ES-I3 (cell line): Measurements from ENCODE around the gene IQGAP3.

Experiments used
- H3K36me3 ChIP-seq: 2 replicates; pipeline ENCODE4 v1.6.1; 2013; ENCODE audit warnings: mild to moderate bottlenecking, low read length, control low read depth, moderate library complexity; ENCODE audit not compliant: insufficient read depth
- H3K4me1 ChIP-seq: 2 replicates; pipeline ENCODE4 v1.6.1; 2013; ENCODE audit warnings: mild to moderate bottlenecking, control low read depth, low read length; ENCODE audit not compliant: insufficient read depth
- H3K9ac ChIP-seq: 2 replicates; pipeline ENCODE4 v1.6.1; 2013; ENCODE audit warnings: low read depth, mild to moderate bottlenecking, low read length, moderate library complexity
- H3K9me3 ChIP-seq: 2 replicates; pipeline ENCODE4 v1.6.1; 2013; ENCODE audit warnings: mild to moderate bottlenecking, low read length, moderate library complexity; ENCODE audit not compliant: control insufficient read depth, insufficient read depth

The IQGAP3 gene

GRCh38 chr1:156480411-156481192 lies 91.8 kb downstream of the IQGAP3 start:
- Histone ChIP-seq H3K36me3 (peaks cover 5% of the 10 kb centered on the region), H3K9me3 (no peaks in the 10 kb centered on the region), H3K4me1 (peaks cover 26% of the 10 kb centered on the region), H3K9ac (no peak overlapping the region)

DNA sequence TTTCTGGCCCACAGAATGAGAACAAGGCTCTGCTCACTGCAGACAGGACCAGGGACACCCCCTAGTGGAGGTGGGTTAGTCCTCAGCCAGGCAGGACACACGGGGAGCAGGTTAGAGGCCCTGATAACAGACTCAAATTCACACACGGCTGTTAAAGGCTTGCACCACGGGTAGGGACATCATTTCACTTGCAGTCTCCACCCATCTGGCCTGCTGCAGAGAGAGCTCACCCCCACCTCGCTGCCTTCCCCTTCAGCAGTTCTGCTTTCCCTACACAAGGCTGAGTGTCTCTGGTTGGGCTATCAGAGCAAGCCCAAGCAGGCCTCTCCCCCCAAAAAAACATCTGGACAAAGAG lies 92.4 kb downstream of the IQGAP3 start:
- Histone ChIP-seq H3K9ac (no peak overlapping the region), H3K9me3 (no peaks in the 10 kb centered on the region), H3K36me3 (peaks cover 5% of the 10 kb centered on the region), H3K4me1 (peaks cover 26% of the 10 kb centered on the region)

DNA sequence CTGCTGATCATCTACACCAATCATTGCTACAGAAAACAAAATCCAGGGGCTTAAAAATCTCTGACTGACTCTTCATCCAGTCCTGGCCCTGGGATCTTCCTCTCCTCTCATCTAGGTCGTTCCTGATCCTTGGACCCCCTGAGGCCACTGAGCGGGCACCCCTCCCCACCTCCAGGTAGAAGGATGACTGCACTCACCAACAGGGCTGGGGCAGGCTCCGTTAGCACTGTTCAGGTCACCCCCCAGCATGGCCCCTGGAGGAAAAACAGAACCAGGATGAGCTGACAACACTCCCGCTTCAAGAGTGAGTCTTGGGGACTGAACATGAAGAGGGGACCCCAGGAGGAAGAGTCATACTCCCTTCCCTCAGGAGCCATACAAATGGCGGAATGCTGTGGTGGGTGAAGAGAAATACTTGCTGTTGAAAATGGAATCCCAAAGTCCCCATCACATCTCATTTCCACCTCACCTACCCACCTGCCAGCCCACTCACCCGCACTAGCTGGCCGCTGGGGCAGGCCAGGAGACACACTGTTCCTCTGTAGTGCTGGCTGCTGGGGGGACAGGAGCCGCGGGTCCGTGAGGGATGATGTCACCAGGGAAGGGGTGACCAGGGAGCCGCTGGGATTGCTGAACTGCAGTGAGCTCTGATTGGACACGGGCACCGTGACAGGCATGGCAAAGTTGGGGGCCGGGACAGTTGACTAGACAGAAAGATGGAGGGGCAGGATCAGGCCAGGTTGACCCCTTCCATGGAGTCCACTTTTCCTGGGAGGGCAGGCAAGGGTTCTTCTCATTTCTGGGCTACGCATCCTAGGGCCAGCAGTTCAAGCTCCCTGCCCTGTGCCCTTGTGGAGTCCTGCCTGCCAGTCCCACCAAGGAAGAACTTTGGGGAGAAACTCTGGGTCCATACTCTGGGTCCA lies 93.0 kb downstream of the IQGAP3 start:
- H3K9ac ChIP-seq = no peak overlapping the region
- peaks cover 26% of the 10 kb centered on the region for H3K4me1 ChIP-seq
- peaks cover 5% of the 10 kb centered on the region for H3K36me3 ChIP-seq
- H3K9me3 ChIP-seq = no peaks in the 10 kb centered on the region

DNA sequence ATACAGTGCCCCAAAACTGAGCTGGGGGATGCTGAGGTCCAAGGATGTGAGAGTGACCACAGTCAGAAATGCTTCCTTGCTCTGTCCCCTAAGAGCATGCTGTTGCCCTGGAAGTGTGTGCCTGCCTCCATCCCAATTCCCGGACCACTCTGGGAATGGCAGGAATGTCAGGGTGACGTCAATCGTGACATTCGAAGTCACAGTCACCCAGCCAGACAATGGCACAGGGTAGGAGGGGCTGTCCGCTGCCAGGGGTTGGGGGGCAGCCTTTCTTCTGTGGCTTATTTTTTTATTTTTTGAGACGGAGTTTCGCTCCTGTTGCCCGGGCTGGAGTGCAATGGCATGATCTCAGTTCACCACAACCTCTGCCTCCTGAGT lies 94.1 kb downstream of the IQGAP3 start:
- Histone ChIP-seq H3K9ac (no peak overlapping the region), H3K36me3 (peaks cover 5% of the 10 kb centered on the region), H3K9me3 (no peaks in the 10 kb centered on the region), H3K4me1 (peaks cover 26% of the 10 kb centered on the region)

- no peak overlapping the region for H3K9ac ChIP-seq
- H3K9me3 ChIP-seq = no peaks in the 10 kb centered on the region
- H3K4me1 ChIP-seq = peaks cover 26% of the 10 kb centered on the region
- peaks cover 5% of the 10 kb centered on the region for H3K36me3 ChIP-seq
Observed at GRCh38 chr1:156477526-156478249, 94.7 kb downstream of the IQGAP3 start.

- Histone ChIP-seq H3K9ac (no peak overlapping the region), H3K9me3 (no peaks in the 10 kb centered on the region), H3K4me1 (peaks cover 24% of the 10 kb centered on the region), H3K36me3 (peaks cover 5% of the 10 kb centered on the region)
Observed at GRCh38 chr1:156476501-156477298, 95.7 kb downstream of the IQGAP3 start.

GRCh38 chr1:156475568-156476500 lies 96.5 kb downstream of the IQGAP3 start:
- Histone ChIP-seq H3K36me3 (peaks cover 5% of the 10 kb centered on the region), H3K9me3 (no peaks in the 10 kb centered on the region), H3K9ac (no peak overlapping the region), H3K4me1 (peaks cover 15% of the 10 kb centered on the region)
